Measurements from ENCODE around the gene NR3C1. TPM values are rescaled to one million over a fixed set of nuclear protein-coding genes. Genes with fewer than 3 reads are reported as not detected.

The NR3C1 gene
- polyA plus RNA-seq, 3 donors from 2014 or later = 87.3 to 142 (median 92.6) TPM

DNA sequence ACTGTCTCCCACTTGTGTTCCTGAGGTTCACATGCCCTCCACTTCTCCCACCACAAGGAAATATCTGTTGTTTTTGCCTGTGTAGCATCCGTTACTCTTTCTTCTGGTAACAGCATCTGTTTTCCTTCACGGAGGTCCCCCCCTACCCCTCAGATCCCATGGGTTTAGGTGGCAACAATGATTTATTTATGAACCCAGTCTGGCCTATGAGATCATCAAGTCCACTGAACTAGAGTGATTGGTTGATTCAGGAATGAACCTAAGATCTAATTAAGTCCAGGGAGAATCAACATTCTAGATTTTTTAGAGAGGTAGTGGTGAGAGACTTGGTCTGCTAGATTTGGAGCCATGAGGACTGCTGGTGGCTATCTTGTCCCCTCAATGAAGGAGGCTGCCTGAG lies 166.8 kb downstream of the NR3C1 start:
- H3K9me3 Mint-ChIP-seq = no peaks in the 10 kb centered on the region
- no peaks in the 10 kb centered on the region for H3K4me1 Mint-ChIP-seq
- DNase-seq = no peak
- H3K27ac Mint-ChIP-seq = no peak overlapping the region
- H3K27me3 Mint-ChIP-seq (ENCODE audit: low read depth in 3 of 3) = peaks cover 0 to 5% (median 3%) of the 10 kb centered on the region in 3 donors
- H3K4me3 Mint-ChIP-seq = no peak overlapping the region
- peaks cover 0 to 7% (median 0%) of the 10 kb centered on the region in 3 donors for H3K36me3 Mint-ChIP-seq

DNA sequence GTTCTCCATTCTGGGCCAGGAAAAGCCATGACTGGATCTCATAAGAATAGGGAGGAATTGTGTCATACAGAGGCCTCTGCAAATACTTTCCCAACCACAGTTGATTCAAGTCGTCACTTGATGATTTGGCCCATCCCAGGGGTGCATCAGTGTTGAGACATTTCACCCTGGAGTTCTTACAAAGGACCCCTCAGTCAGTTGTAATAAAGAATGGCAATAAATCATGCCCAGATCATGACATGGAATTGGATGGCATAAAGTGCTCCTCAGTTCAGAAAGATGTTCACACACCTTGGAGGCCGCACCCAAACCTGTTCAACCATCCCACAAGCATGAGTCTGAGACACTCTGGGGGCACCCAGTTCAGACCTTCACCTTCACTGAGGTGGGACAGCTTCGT lies 168.1 kb downstream of the NR3C1 start:
- no peak overlapping the region for H3K4me3 Mint-ChIP-seq
- no peak overlapping the region for H3K27ac Mint-ChIP-seq
- H3K9me3 Mint-ChIP-seq = no peaks in the 10 kb centered on the region
- DNase-seq = no peak
- peaks cover 0 to 9% (median 3%) of the 10 kb centered on the region in 3 donors for H3K27me3 Mint-ChIP-seq (ENCODE audit: low read depth in 3 of 3)
- peaks cover 9 to 10% of the 10 kb centered on the region in 2 donors for H3K4me1 Mint-ChIP-seq
- peaks cover 0 to 7% (median 0%) of the 10 kb centered on the region in 3 donors for H3K36me3 Mint-ChIP-seq

DNA sequence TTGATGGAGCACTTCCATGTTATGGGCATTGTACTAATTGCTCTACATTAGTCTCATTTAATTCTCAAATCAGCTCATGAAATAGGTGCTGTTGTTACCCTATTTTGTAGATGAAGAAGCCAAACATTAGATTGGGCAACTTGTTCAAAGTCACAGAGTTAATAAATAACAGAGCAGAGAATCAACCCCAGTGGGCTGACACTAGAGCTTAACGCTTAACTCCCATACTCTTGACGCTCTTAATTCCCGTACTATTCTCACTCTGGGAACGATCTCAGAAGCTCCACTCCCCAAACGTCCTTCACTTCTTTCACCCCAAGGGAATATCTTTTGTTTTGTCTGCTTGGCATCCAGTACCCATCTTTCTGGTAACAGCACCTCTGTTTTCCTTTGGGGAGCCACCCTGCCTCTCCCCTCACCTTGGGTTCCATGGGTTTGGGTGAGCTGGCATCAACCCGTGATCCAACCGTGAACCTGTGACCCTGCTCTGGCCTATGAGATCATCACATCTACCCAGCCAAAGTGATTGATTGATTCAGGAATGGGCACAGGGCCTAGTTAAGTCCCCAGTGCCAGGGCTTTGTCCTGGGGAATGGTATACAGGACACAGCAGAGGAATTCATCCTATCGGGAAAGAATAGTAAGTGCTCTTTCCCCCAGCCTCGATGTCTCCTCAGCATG lies 169.2 kb downstream of the NR3C1 start:
- Mint-ChIP-seq H3K27ac (no peak overlapping the region), H3K9me3 (no peaks in the 10 kb centered on the region), H3K27me3 (ENCODE audit: low read depth in 3 of 3) (peaks cover 2 to 7% (median 3%) of the 10 kb centered on the region in 3 donors), H3K4me1 (peaks cover 20 to 21% of the 10 kb centered on the region in 2 donors), H3K36me3 (peaks cover 0 to 7% (median 0%) of the 10 kb centered on the region in 3 donors), H3K4me3 (no peak overlapping the region)
- DNase-seq = no peak

DNA sequence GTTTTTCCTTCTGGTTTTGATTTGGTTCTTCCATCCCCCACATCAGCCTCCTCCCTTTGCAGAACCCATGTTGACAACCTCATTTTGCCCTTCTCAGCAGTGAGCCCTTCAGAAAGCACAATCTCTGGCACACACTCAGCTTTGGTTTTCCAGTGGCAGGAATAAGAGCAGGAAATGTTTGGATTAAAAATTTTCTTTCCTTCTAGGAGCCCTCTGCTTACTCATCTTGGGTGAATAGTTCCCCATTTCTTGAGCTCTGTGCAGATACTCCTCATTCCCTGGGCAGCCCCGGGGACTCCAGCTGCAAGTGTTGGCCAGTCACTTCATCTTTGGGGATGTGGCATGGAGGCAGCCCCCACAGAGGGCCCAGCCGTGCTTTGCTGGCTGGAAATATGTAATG lies 170.5 kb downstream of the NR3C1 start:
- Mint-ChIP-seq H3K27ac (peak overlapping the region in 1 of 6 donors; percentile 59), H3K9me3 (no peaks in the 10 kb centered on the region), H3K4me1 (peaks cover 27 to 28% of the 10 kb centered on the region in 2 donors), H3K36me3 (peaks cover 0 to 7% (median 0%) of the 10 kb centered on the region in 3 donors), H3K4me3 (no peak overlapping the region), H3K27me3 (ENCODE audit: low read depth in 3 of 3) (peaks cover 2 to 4% (median 2%) of the 10 kb centered on the region in 3 donors)
- no peak for DNase-seq

DNA sequence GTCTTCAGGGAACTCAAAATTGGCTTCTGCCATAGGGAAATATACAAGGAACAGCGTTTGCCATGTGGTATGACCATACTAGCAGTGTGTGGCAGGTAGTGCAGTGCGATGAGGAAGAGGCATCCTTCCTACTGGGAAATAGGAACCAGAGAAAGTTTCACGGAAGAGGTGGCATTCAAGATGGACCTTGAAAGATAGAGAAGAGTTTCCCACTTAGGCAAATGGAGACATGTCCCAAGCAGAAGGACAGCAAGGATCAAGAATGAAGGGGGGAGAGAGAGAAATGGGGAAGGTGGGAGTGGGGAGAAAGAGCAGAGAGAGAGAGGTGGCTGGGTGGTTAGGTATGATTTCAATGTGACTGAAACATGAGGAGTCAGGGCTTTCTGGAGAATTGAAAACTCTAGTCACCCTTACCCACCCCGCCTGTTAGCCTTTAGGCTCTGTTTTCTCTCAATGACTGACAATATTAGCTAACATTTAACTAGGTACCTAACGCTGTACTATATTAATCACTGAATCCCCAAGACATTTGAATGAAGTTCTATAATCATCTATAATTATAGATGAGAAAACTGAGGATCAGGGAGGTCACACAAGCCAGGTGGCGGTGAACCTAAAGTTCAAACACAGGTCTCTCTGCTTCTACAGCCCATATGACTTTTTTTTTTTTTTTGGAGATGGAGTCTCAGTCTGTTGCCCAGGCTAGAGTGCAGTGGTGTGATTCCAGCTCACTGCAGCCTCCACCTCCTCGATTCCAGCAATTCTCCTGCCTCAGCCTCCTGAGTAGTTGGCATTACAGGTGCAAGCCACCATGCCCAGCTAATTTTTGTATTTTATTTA lies 171.3 kb downstream of the NR3C1 start:
- H3K27ac Mint-ChIP-seq = peak overlapping the region in 3 of 6 donors; percentile 0 to 32 (median 2)
- peaks cover 33% of the 10 kb centered on the region in 2 donors for H3K4me1 Mint-ChIP-seq
- no peak for DNase-seq
- no peaks in the 10 kb centered on the region for H3K9me3 Mint-ChIP-seq
- H3K4me3 Mint-ChIP-seq = no peak overlapping the region
- peaks cover 0 to 7% (median 0%) of the 10 kb centered on the region in 3 donors for H3K36me3 Mint-ChIP-seq
- H3K27me3 Mint-ChIP-seq (ENCODE audit: low read depth in 3 of 3) = peaks cover 2 to 4% (median 2%) of the 10 kb centered on the region in 3 donors

DNA sequence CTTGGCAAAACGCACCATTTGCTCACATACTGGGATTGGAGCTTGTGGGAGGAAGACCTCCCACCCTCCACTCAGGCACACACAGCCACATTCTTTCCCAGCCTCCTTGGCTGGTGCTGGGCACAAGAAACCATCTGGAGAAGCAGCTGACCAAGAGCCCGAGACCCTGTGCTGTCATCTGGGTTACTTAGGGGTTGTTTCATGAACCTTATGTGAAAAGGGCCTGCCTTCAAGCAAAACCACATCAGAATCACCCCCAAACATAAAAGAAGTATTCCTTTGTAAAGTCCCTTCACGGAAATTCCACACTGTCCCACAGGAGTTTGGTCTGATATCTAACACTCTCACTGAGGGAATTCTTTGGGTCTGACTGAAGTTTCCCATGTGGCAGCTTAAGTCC lies 172.1 kb downstream of the NR3C1 start:
- no peak overlapping the region for H3K4me3 Mint-ChIP-seq
- peaks cover 0 to 7% (median 0%) of the 10 kb centered on the region in 3 donors for H3K36me3 Mint-ChIP-seq
- H3K27me3 Mint-ChIP-seq (ENCODE audit: low read depth in 3 of 3) = peaks cover 2 to 4% (median 2%) of the 10 kb centered on the region in 3 donors
- DNase-seq = no peak
- peaks cover 33% of the 10 kb centered on the region in 2 donors for H3K4me1 Mint-ChIP-seq
- H3K9me3 Mint-ChIP-seq = no peaks in the 10 kb centered on the region
- H3K27ac Mint-ChIP-seq = peak overlapping the region in 3 of 6 donors; percentile 0 to 54 (median 36)

DNA sequence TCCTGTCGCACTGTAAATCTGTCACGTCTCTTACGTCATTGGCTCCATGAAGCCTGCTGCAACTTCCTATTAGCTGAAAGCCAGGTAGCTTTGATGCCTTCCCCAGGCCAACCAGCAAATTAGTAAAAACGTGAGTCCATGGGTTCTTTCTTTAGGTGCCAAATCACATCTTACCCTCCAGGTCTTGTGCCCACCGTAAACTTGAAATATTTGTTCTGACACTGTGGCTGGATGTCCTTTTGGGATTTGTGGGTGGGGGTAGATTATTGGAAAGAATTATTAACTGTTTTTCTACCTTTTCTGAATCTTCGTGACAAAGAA lies 172.8 kb downstream of the NR3C1 start:
- no peak for DNase-seq
- H3K36me3 Mint-ChIP-seq = peaks cover 0 to 7% (median 0%) of the 10 kb centered on the region in 3 donors
- peaks cover 33 to 34% of the 10 kb centered on the region in 2 donors for H3K4me1 Mint-ChIP-seq
- peak overlapping the region in 4 of 5 donors; percentile 66 to 80 (median 77) for H3K4me3 Mint-ChIP-seq
- no peaks in the 10 kb centered on the region for H3K9me3 Mint-ChIP-seq
- peak overlapping the region; percentile 36 to 92 (median 76) for H3K27ac Mint-ChIP-seq
- peaks cover 2 to 4% (median 2%) of the 10 kb centered on the region in 3 donors for H3K27me3 Mint-ChIP-seq (ENCODE audit: low read depth in 3 of 3)

DNA sequence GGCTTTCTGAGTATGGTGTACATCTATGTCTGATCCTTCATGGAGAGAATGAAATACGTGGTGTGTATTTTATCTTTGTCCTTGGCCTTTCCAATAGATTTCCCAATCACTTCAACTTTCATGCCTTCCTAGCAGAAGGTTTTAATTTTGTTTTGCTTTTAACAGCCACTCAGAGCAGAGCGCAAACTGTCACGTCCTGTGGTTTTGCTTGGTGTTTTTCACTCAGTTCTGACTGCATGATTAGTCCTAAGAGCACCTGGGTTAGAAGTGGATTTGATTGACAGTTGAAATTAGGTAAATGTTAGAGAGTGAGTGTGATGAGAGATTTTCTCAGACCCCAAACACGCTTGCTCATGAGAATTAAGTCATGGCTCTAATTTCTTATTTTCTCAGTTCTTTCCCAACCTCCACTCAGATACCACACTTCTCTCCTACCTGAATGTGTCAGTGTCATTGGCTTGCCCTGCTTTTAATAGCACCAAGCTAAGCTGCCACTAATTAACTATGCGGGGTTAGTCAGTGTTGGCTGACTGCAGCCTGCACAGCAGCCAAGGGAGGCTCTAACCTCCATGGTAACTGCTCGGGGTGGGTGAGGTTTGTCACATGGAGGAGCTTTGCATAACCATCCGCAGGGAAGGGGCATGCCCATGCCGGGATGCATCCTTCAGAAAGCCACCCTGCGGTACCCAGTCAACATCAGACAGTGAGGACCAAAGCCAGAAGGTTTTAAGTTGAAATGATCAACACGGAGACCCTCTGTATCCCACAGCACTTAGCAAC lies 173.4 kb downstream of the NR3C1 start:
- peak overlapping the region; percentile 68 to 95 (median 88) for H3K27ac Mint-ChIP-seq
- peak; percentile 34 to 41 (median 40) for DNase-seq
- peaks cover 0 to 7% (median 0%) of the 10 kb centered on the region in 3 donors for H3K36me3 Mint-ChIP-seq
- peaks cover 33 to 34% of the 10 kb centered on the region in 2 donors for H3K4me1 Mint-ChIP-seq
- H3K4me3 Mint-ChIP-seq = peak overlapping the region; percentile 66 to 80 (median 76)
- H3K27me3 Mint-ChIP-seq (ENCODE audit: low read depth in 3 of 3) = peaks cover 2 to 4% (median 2%) of the 10 kb centered on the region in 3 donors
- no peaks in the 10 kb centered on the region for H3K9me3 Mint-ChIP-seq

DNA sequence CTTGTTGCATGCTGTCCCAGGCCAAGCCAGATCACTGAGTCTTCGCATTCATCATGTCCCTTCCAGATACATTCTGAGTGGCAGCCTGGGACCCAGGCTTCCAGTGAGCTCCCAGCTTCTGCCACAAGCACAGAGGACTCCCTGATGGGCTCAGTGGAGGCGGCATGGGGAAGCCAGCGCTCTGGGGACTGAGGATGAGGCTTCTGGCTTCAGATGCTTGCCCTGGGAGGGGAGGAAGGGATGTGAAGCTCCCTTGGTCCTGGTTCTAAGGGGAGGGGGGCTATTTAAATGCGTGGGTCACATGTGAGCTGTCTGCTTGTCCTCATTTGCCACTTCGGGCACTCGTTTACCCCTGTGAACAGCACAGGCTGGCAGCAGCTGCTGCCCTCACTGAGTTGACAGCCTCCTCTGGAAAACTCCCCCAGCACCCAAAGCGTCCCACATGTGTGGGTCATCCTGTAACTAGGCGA lies 174.0 kb downstream of the NR3C1 start:
- no peaks in the 10 kb centered on the region for H3K9me3 Mint-ChIP-seq
- peak overlapping the region; percentile 68 to 95 (median 88) for H3K27ac Mint-ChIP-seq
- H3K4me1 Mint-ChIP-seq = peaks cover 38 to 39% of the 10 kb centered on the region in 2 donors
- peaks cover 2 to 6% (median 4%) of the 10 kb centered on the region in 3 donors for H3K27me3 Mint-ChIP-seq (ENCODE audit: low read depth in 3 of 3)
- H3K4me3 Mint-ChIP-seq = peak overlapping the region; percentile 66 to 80 (median 76)
- peak in 2 of 3 donors; percentile 28 to 29 for DNase-seq
- peaks cover 0 to 11% (median 4%) of the 10 kb centered on the region in 3 donors for H3K36me3 Mint-ChIP-seq

DNA sequence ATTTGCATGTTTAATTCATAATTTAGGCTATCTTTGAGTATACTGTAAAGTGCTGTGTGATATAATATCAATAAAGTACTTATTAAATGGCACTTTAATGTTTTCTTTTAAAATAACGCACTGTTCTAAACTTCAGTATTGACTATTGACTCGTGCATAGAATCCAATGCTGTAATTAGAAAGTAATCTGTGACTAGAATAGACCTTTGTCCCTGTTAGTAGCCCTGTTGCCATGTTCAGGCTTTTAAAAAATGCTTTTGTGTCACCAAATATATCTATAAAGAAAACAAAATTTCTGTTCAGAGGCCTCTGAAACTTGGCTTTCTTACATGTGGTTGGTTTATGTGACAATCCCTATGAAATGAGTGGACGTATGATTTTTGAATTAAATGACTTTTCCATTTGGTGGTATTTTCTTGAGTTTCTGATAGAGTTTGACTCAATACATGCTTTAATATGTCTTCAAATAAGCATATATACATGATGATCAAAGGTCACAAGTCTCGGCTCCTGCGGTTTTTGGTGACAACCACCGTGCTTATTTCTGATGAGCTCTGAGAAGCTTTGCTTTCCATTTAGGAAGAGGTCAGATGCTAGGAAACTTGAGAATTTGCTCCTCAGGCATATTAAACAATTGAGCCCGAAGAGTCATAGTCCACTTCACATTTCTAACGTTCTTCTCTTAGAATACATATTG lies 174.7 kb downstream of the NR3C1 start:
- peak overlapping the region; percentile 68 to 92 (median 85) for H3K27ac Mint-ChIP-seq
- peaks cover 2 to 6% (median 6%) of the 10 kb centered on the region in 3 donors for H3K27me3 Mint-ChIP-seq (ENCODE audit: low read depth in 3 of 3)
- H3K4me1 Mint-ChIP-seq = peaks cover 45 to 46% of the 10 kb centered on the region in 2 donors
- no peaks in the 10 kb centered on the region for H3K9me3 Mint-ChIP-seq
- H3K4me3 Mint-ChIP-seq = peak overlapping the region in 3 of 5 donors; percentile 75 to 80 (median 79)
- peaks cover 0 to 9% (median 4%) of the 10 kb centered on the region in 3 donors for H3K36me3 Mint-ChIP-seq
- no peak for DNase-seq

All from immature natural killer cell (primary cell).